GM12875 (cell line): Measurements from ENCODE around the gene SLC66A2.

Experiments used
- H3K4me3 ChIP-seq: one replicate; pipeline ENCODE4 v1.5.1; 2011; ENCODE audit warnings: low read depth, low read length, control low read depth
- CTCF ChIP-seq: IDR thresholded peaks from 2 replicates; pipeline ENCODE4 v1.5.1; 2011; ENCODE audit warnings: low read depth, mild to moderate bottlenecking, control low read depth, inconsistent platforms, low read length, moderate library complexity, borderline replicate concordance; ENCODE audit not compliant: insufficient read depth

SLC66A2 gene

GRCh38 chr18:79864006-79864725 is 87.3 kb downstream of the SLC66A2 start:
- no peak for TF ChIP-seq CTCF
- H3K4me3 ChIP-seq = no peak overlapping the region

DNA sequence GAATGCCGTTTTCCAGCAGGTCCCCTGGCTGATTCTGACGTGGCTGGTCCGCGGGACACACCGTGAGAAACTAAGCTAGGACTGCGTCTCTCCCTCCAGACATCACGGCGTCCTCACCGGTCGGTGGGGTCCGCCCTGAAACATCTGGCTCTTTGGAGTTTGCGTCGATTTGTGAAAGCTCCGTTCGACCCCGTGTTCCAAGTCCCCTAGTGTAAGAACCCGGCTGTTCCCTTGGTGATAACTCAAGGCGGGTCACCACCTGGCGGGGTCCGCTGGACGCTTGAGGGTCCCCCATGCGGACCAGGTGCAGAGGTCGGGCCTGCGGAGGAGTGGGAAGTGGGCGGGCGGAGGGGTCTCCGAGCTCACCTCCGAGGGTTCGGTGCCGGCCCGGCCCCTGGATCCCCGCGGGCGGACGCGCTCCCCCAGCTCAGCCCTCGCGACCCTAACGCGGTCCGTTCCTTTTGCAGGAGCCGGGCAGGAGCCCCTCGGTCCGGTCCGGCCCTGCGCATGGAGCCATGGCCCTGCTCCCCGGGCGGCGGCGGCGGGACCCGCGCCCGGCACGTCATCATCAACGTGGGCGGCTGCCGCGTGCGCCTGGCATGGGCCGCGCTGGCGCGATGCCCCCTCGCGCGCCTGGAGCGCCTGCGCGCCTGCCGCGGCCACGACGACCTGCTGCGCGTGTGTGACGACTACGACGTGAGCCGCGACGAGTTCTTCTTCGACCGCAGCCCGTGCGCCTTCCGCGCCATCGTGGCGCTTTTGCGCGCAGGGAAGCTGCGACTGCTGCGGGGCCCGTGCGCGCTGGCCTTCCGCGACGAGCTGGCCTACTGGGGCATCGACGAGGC is 88.1 kb downstream of the SLC66A2 start:
- no peak for TF ChIP-seq CTCF
- H3K4me3 ChIP-seq = no peak overlapping the region

DNA sequence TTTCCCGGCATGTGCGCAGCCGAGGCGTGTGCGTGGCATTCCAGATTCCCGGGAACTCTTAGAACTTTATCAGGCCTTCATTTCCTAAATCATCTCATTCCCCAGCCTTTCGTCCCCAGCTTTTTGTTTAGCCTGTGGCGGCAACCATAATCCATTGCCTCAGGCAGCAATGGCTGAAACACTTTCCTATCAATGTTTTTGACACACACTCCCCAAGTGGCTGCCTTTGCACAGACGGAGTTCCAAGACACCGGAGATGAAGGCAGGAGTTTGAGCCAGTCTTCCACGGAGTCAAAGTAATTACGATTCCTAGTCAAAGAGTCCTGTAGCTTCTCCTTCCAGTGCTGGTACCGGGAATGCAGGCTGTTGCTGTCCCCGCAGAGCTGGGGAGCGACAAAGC is 88.9 kb downstream of the SLC66A2 start:
- no peak overlapping the region for H3K4me3 ChIP-seq
- no peak for TF ChIP-seq CTCF

GRCh38 chr18:79861687-79862086 is 89.8 kb downstream of the SLC66A2 start:
- no peak for TF ChIP-seq CTCF
- H3K4me3 ChIP-seq = no peak overlapping the region

DNA sequence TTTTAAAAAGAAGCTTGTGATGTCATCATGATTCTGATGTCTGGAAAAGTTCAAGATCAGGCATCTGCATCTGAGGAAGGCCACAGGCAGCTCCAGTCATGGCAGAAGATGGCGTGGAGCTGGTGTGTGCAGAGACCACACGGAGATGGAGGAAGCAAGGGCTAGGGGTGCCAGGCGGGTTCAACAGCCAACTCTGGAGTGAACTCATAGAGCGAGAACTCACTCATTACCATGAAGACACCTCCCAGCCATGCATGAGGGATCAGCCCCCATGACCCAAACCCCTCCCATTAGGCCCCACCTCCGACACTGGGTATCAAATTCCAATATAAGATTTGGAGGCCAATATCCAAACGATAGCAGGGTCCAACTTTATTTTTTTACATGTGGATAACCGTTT is 92.1 kb downstream of the SLC66A2 start:
- no peak for TF ChIP-seq CTCF
- no peak overlapping the region for H3K4me3 ChIP-seq

- H3K4me3 ChIP-seq = no peak overlapping the region
- TF ChIP-seq CTCF = no peak
These were observed 94.3 kb downstream of the SLC66A2 start for GRCh38 chr18:79857082-79857671.
